ENCODE data around the gene LYAR. TPM values are rescaled to one million over a fixed set of nuclear protein-coding genes. Genes with fewer than 3 reads are reported as not detected.

The LYAR gene
- total and polyA plus RNA-seq, 4 donors, result 3.9 to 5.0 (median 4.6) TPM

- TF ChIP-seq, protein P1, sequence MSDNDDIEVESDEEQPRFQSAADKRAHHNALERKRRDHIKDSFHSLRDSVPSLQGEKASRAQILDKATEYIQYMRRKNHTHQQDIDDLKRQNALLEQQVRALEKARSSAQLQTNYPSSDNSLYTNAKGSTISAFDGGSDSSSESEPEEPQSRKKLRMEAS (IDR thresholded peaks at IDR 0.05), result no peak
- TF ChIP-seq HNF4A (conservative IDR thresholded peaks at IDR 0.05) (no peak), EGR1 (IDR thresholded peaks at IDR 0.05; ENCODE audit: low read depth in 2 of 2) (no peak), FOXA2 (IDR thresholded peaks at IDR 0.05) (no peak), NR2F2 (IDR thresholded peaks at IDR 0.05) (no peak), ATF3 (IDR thresholded peaks at IDR 0.05) (no peak), FOXA1 (IDR thresholded peaks at IDR 0.05) (no peak), HNF4G (IDR thresholded peaks at IDR 0.05) (no peak), GABPA (IDR thresholded peaks at IDR 0.05 in 1 of 2, conservative IDR thresholded peaks at IDR 0.05 in 1 of 2) (no peak), RAD21 (IDR thresholded peaks at IDR 0.05) (no peak), YY1 (IDR thresholded peaks at IDR 0.05) (no peak), RXRA (IDR thresholded peaks at IDR 0.05) (no peak), SP1 (IDR thresholded peaks at IDR 0.05) (no peak), JUND (IDR thresholded peaks at IDR 0.05) (no peak), TAF1 (conservative IDR thresholded peaks at IDR 0.05) (no peak), CTCF (IDR thresholded peaks at IDR 0.05; ENCODE audit: low read depth, low read length, missing input control) (no peak)
- TF ChIP-seq, protein P2, sequence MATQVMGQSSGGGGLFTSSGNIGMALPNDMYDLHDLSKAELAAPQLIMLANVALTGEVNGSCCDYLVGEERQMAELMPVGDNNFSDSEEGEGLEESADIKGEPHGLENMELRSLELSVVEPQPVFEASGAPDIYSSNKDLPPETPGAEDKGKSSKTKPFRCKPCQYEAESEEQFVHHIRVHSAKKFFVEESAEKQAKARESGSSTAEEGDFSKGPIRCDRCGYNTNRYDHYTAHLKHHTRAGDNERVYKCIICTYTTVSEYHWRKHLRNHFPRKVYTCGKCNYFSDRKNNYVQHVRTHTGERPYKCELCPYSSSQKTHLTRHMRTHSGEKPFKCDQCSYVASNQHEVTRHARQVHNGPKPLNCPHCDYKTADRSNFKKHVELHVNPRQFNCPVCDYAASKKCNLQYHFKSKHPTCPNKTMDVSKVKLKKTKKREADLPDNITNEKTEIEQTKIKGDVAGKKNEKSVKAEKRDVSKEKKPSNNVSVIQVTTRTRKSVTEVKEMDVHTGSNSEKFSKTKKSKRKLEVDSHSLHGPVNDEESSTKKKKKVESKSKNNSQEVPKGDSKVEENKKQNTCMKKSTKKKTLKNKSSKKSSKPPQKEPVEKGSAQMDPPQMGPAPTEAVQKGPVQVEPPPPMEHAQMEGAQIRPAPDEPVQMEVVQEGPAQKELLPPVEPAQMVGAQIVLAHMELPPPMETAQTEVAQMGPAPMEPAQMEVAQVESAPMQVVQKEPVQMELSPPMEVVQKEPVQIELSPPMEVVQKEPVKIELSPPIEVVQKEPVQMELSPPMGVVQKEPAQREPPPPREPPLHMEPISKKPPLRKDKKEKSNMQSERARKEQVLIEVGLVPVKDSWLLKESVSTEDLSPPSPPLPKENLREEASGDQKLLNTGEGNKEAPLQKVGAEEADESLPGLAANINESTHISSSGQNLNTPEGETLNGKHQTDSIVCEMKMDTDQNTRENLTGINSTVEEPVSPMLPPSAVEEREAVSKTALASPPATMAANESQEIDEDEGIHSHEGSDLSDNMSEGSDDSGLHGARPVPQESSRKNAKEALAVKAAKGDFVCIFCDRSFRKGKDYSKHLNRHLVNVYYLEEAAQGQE (IDR thresholded peaks at IDR 0.05), result no peak
- TF ChIP-seq, protein P3, sequence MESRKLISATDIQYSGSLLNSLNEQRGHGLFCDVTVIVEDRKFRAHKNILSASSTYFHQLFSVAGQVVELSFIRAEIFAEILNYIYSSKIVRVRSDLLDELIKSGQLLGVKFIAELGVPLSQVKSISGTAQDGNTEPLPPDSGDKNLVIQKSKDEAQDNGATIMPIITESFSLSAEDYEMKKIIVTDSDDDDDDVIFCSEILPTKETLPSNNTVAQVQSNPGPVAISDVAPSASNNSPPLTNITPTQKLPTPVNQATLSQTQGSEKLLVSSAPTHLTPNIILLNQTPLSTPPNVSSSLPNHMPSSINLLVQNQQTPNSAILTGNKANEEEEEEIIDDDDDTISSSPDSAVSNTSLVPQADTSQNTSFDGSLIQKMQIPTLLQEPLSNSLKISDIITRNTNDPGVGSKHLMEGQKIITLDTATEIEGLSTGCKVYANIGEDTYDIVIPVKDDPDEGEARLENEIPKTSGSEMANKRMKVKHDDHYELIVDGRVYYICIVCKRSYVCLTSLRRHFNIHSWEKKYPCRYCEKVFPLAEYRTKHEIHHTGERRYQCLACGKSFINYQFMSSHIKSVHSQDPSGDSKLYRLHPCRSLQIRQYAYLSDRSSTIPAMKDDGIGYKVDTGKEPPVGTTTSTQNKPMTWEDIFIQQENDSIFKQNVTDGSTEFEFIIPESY (IDR thresholded peaks at IDR 0.05), result no peak
- 58% methylated on average over 11 of the region's 11 CpGs for WGBS
These were observed 48.5 kb upstream of the LYAR start for GRCh38 chr4:4338210-4339001.

More at GRCh38 chr4:4338210-4339001, 48.5 kb upstream of the LYAR start:
- no peaks in the 10 kb centered on the region for H3K36me3 ChIP-seq (ENCODE audit: control insufficient read depth in 4 of 4, insufficient read depth in 3 of 4, low read depth in 1 of 4, low read length in 3 of 4)
- no peaks in the 10 kb centered on the region for H3K9me3 ChIP-seq (ENCODE audit: control insufficient read depth in 4 of 4, low read length in 3 of 4)
- H3K27me3 ChIP-seq (ENCODE audit: control insufficient read depth in 4 of 4, insufficient read depth in 4 of 4, low read length in 3 of 4), result no peaks in the 10 kb centered on the region
- no peak for DNase-seq (ENCODE audit: low spot score)
- no peak overlapping the region for H3K9ac ChIP-seq (ENCODE audit: low read depth in 1 of 2, low read length in 2 of 2)
- no peak overlapping the region for H3K27ac ChIP-seq (ENCODE audit: low read depth in 1 of 2, low read length in 2 of 2)
- peaks cover 0 to 4% (median 0%) of the 10 kb centered on the region in 4 donors for H3K4me1 ChIP-seq (ENCODE audit: control insufficient read depth in 4 of 4, insufficient read depth in 4 of 4, low read length in 3 of 4)
- H3K4me3 ChIP-seq (ENCODE audit: low read depth in 1 of 3, low read length in 3 of 3), result no peak overlapping the region

Data from liver (tissue), 9 donors.